Limb (tissue), 2 donors: ENCODE data around the gene SIRT2.
"Not testable (repeated sequence)": the region's sequence is repeated elsewhere in the genome, so short reads cannot be mapped to it uniquely, and the experiment has no call there.

Source experiments
- DNase-seq, 2 donors: peaks; one replicate each; pipeline ENCODE4 v3.0.0-alpha.2; 2016; ENCODE audit errors: extremely low spot score in 2 of 2

Gene SIRT2

DNA sequence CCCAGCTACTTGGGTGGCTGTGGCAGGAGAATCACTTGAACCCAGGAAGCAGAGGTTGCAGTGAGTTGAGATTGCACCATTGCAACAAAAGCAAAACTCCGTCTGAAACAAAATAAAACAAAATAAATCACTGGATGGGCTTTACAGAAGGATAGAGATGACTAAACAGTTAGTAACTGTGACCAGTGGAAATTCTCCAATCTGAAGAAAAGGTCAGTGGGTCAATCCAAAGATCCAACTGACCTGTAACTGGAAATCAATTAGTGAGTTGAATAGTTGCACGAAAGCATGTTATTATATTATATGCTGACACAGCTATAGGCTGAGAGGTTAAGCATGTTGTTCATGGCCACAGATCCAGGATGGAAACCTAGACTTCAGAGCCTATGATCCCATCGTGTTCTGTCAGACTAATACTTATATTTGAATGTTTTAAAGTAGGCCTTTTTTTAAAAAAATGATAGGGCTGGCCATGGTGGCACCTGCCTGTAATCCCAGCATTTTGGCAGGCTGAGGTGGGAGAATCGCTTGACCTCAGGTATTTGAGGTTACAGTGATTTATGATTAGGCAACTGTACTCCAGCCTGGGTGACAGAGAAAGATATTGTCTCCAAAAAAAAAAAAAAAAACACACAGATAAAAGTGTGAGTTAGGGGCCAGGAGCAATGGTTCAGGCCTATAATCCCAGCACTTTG, 69.2 kb downstream of the SIRT2 start:
- DNase-seq: no peak

DNA sequence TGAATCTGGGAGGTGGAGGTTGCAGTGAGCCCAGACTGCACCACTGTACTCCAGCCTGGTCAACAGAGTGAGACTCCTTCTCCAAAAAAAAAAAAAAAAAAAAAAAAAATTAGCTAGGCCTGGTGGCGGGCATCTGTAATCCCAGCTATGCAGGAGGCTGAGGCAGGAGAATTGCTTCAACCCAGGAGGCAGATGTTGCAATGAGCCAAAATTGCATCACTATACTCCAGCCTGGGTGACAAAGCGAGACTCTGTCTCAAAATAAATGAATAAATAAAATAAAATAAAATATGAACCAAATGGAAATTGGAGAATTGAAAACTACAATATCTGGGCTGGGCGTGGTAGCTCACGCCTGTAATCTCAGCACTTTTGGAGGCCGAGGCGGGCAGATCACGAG, 70.2 kb downstream of the SIRT2 start:
- DNase-seq: not testable (repeated sequence)
